Activated gamma-delta T cell (primary cell): ENCODE results near the gene DPYSL4.

ENCODE experiments used
- DNase-seq: peaks from one replicate; lab custom pipeline; 2025; lab: John Stamatoyannopoulos, UW

Gene DPYSL4

DNA sequence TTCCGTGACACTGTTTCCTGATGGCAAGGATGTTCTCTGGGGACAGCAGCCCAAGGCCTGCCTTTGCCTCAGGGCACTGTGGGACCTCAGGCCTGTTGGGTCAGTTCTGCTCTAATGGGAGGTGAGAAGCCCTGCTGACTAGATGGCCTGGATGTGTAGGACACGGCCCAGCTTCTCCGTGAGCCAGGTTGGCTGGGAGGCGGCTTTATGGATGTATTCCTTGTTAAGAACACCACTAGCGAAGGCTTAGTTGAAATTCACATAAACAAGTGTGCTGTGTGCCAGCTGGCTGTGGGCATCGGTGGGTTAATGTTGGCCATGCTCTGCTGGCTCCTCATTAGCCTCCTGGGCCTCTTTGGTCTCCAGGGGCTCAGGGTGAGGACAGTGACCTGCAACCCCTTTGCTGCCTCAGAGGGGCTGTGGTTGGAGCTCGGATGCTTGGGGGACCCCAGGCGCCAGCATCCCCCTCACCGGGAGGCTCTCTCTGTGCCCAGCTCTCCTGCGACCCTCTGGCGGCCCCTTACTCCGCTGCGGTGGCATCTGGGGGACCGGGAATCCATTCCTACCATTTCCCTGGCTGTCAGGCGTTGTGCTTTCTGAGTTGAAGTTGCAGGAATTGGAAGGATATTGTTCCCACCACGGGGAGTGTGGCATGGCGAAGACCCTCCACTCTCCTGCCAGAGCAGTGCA, 22.8 kb upstream of the DPYSL4 start:
- DNase-seq: no peak

DNA sequence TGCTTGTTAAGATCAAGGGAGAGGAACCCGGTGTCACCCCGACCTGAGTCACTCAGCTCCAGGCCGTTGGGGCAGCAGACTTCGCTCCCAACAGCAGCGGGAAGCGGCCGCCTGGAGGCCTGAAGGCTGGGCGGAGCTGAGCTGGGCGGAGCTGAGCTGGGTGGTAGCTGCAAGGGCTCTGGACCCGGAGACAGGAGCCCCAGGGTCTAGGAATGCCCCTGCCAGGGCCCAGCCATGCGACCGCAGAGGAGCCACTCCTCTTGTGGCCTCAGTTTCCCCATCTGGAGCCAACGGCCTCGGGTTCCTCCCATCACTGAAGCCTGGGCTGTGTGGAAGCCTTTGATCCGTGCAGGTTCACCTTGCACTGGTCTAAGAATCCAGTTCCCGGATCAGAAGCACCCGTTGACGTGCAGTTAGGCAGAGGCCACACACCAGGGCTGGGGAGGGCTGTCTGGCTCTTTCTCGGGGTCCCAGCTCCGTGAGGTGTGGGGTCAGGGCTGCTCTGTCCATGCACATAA, 21.9 kb upstream of the DPYSL4 start:
- DNase-seq: no peak

DNA sequence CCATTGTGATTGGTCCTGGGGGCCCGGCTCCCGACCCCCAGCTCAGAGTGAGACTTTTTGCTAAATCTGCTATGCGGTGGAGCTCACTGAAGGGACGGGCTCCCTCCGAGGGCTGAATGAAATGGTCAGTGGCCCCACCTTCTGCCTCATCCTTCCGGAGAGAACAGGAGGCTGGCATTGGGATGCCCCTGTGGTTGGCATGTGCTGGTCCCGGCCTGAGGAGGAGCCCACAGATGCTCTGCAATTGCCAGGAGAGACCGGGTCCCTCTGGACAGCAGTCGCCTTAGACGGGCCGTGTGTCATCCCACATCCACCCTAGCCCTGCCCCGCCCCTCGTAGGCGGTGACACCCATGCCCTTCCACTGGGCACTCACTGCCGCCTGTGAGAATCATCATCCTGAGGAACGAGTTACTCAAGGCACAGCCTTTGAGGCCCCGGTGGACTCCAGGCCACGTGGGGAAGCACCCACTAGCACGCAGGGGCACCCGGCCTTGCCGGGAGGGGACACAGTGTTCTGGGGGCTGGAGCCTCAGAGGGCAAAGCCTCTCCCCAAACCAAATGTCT, 21.2 kb upstream of the DPYSL4 start:
- no peak for DNase-seq

DNA sequence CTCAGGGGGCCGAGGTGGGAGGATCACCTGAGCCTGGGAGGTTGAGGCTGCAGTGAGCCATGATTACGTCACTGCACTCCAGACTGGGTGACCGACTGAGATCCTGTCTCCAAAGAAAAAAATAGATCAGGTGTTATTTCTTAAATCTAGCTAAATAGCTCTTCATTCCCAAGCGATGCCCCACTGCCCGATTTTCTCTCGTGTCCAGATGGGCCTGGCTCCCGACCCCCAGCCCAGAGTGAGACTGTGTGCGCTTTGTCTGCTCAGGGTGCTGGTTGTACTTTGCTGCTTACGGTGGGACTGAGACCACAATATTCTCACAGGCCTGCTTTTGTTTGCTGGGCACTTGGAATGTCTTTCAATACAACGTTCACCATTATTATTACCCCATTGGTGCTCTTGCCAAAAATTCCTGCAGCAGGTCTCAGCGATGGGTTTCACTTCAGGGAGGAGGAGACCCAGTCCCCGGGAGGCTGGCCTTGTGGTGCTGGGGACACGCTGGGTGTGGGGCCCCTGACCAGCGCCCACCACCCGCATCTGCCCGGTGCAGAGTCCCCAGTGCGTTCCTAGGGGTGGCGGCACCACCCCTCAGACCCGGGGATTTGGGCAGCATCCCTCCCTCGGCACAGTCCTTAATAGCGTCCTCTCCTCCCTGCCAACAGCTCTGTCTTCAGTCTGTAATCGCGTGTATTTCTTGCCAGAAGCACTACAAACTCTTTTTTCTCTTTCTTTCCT, 20.4 kb upstream of the DPYSL4 start:
- no peak for DNase-seq

DNA sequence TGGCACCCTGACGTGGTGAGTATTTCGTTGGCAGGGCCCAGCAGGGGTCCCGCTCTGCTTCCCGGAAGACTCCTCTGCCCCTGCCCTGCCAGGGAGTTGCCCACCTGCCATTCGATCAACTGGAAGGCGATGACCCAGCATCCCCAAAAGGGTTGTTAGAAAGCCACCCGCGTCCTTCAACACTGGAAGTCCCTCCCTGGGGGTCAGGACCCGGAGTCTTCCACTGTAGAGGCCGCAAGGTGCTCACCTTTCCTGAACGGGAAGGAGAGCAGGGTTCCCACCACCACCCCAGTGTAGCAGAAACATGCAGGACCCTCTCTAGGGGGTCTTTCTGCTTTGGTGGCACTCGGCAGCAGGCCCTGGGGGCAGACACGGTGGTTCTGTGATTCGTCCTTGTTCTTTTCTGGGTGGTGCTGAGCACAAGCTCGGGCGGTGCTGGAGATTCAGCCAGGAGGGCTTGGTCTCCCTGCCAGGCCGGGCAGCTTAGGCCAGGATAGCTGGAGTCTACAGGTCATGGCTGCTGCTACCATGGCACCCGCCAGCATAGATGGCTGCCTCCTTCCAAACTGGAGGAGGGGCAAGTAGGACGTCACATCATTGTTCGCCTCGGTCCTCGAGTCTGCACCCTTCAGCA, 19.6 kb upstream of the DPYSL4 start:
- DNase-seq: no peak

DNA sequence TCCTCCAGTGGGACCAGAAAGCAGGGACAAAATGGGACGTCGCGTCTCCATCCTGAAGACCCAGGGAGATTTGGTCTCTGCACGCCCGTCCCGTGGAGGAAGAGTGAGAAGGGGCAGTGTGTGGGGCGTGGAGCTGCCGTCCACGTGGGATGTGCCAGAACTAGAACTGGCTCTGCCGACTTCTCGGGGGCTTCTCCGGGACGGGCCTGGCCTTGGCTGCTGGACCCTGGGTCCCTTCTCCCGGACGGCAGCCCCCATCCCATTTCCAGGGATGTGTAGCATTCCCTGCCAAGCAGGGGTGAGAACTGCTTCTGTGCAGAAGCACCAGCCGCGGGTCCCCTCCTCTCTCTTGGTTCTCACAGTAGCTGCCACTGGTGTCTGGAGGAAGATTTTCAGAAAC, 18.8 kb upstream of the DPYSL4 start:
- no peak for DNase-seq

DNA sequence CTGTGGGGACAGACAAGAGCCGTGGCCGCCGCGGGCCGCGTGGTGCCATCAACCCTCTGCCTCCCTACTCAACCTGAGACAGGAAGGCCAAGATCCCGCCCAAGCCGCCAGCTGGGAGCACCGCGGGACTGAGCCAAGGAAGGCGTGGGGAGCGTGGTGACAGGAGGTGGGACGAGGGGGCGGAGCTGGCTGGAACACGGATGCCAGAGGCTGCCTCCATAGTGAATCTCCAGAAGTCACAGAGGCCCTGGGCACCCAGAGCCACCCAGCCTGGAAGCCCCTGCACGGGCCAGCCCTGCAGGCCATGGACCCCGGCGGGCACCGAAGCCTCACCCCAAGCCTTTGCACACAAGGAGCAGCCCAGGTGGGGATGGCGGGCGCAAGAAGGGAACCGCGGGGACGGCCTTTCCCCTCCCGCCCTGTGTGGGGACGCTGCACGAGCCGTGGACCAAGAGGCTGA, 18.1 kb upstream of the DPYSL4 start:
- no peak for DNase-seq

DNA sequence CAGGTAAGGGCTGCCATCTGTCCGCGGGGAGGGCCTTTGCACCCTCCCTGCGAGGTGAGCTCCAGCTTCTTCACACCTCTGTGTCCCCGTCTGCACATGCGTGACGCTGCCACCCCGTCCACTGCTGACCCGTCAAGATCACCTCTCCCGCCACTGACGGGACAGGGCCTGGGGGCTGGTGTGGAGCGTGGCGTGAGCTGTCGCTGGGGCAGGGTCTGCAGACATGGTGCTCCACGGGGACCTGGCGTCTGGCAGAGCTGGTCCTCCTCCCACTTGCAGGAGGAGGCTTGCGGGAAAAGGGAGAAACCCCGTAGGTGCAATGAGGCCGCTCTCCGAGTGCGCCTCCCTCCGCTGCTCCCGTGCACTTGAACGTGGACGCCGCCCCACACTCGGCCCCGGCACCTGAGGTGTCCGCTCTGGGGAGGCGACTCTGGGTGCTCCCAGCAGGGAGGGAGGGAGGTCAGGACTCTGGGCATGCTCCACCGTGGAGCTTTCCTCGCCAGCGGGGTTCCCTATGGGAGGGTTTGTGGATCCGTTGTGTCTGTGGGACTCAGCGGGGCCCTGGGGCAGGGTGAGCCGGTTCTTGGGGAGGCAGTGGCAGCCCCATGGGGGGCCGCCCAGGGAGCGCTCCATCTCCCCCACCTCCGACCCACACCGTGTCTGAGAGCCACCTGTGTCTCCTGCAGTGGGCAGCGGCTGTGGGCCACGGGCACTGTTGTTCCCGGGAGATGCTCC, 17.6 kb upstream of the DPYSL4 start:
- no peak for DNase-seq

DNA sequence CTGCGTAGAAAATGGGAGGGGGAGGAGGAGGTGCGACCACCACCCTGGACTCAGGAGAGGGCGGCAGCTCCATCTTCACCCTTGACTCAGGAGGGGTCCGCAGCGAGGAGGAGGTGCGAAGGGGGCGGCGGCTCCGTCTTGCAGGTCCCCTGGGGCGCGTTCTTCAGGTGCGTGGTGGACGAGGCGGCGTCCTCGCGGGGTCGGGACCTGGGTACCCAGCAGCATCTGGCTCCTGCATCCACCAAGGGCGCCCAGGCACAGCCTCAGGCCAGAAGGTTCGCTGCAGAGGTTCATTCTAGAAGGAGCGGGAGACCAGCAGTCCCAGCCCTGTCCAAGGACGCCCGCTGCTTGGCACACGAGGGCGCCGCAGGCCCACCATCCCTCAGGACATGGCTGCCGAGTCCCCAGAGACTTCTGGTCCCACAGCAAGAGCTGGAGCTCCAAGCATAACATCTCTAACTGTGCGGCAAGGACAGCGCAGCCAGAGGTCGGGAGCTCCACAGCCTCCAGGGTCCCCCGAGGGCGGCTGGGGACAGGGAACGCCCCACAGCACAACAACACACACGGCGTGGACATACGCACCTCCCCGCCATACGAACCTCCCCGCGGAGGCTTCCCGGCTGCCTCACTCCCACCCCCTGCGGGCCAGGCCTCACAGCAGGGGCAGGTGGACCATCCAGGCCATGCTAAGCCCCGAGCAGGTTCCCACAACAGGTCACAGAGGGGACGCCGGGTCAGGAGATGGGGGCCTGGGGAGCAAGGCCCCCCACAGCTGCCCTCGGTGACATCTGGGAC, 16.8 kb upstream of the DPYSL4 start:
- no peak for DNase-seq

DNA sequence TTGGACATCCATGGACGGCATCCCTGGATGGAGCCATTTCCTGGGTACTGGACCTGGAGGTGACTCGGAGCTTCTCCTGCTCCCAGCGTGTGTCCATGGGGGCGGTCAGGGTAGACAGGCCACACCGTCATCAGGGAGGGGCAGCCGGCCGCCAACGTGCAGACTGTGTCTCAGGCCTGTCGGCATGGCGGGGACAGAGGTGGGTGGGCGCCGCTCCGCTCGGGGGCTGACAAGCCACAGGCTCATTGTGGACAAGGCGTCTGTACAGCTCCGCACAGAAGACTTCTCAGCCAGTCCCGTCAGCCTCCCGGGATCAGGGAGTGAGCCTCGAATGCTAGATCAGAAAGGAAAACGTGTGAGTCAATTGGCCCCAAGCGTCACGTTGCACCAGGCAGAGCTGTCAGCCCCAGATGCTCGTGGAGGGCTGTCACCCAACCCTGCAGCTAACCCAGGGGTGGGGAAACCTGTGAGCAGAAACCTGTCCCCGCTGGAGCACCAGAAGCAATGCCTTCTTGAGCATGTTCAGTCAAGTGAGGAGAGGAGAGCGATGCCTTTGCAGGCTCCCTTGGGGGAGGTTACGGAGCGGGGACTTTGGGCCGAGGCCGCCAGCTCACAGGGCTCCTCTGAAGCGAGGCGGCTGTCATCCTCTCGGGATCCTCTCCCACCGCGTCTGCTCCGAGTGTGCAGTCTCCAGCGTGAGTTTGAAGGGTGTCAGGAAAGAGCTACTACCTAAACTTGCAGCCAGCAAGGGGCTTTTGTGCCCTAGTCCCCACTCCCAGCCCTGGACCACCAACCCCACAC, 16.0 kb upstream of the DPYSL4 start:
- no peak for DNase-seq

DNA sequence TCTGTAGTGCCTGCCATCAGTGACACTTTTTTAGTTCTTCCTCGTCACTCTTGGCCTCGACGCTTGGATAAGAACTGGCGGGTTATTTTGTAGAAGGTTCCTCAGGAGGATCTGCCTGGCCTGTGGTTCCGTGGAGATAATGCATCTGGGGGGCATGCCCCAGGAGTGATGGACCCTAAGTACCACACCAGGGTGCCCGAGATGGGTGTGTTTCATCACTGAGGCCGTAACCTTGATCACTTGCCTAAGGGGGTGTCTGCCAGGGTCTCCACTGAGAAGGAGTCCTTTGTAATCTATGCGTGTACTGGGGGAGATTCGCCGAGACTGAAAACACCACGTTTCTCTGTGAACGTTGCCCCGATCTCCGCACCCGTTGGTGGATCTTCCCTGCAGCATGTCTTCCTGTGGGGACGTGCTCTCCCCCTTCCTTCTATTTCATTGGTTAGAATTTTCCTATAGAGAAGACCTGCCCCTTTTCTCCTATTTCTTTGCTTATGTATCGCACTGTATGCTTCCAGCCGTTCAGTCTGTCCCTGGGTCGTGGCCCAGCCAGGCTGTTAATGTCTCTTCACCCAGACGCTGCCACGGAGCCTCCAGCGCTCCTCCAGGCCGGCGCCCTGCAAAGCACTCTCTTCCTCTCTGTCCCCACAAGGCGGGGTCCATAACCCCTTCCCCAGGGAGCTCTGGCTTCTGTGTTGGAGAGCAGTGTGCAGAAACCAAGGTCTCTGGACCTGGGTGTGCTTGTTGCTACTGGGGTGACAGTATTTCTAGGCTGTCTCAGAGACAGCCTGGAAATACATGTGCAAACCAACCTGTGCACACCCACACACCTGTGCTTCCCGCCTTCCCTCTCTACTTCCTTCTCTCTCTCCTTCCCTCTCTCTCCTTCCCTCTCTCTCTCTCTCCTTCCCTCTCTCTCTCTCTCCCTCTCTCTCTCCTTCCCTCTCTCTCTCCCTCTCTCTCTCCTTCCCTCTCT, 14.4 kb upstream of the DPYSL4 start:
- DNase-seq: no peak

DNA sequence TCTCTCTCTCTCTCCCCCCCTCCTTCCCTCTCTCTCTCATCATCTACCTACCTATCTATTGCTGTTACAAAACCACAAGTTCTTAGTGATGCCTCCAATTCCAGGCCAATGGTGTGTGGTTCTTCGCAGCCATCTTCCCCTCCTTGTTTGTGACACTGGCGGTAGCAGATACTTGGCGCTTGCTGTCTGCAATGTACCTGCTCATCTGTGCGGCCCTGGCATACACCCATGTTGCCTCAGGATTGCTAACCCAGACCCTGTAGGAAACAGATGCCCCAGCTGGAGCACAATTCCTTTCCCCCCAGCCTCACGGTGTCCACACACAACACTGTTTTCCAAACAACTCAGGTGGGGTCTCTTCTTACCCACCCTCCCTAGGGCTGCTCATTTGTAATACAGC, 13.6 kb upstream of the DPYSL4 start:
- no peak for DNase-seq

DNA sequence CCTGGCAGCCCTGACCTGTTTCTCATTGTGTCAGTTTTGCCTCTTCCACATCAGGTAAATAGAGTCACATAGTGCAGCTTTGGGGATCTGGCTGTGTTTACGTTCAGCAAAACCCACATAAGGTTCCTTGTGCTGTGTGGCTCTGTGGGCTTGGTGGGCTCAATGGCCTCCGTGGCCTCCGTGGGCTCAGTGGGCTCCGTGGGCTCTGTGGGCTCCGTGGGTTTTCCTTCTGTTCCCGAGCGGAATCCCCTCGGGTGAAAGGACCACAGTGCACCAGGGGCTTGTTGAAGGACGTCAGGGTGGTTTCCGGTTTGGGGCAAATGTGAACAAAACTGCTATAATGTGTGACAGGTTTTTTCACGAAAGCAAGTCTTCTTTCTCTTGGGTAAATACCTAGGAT, 12.5 kb upstream of the DPYSL4 start:
- no peak for DNase-seq

DNA sequence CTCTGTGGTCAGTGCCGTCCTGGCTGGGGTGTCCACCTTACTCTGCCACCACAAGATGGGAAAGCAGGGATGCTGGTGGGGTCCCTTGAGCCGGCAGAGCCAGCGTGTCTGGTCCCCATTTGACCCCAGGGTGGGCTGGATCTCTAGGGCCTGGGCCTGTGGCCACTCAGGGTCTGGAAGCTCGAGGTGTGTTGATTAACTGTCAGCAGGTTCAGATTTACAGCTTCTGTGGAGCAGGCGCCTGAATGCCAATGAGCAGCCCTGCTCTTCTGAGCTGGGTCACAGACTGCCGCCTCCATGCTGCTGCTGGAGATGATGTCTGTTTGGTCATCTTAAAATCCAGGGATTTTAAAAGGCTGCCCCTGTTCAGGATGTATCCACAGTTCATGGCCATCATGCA, 11.3 kb upstream of the DPYSL4 start:
- DNase-seq: no peak

DNA sequence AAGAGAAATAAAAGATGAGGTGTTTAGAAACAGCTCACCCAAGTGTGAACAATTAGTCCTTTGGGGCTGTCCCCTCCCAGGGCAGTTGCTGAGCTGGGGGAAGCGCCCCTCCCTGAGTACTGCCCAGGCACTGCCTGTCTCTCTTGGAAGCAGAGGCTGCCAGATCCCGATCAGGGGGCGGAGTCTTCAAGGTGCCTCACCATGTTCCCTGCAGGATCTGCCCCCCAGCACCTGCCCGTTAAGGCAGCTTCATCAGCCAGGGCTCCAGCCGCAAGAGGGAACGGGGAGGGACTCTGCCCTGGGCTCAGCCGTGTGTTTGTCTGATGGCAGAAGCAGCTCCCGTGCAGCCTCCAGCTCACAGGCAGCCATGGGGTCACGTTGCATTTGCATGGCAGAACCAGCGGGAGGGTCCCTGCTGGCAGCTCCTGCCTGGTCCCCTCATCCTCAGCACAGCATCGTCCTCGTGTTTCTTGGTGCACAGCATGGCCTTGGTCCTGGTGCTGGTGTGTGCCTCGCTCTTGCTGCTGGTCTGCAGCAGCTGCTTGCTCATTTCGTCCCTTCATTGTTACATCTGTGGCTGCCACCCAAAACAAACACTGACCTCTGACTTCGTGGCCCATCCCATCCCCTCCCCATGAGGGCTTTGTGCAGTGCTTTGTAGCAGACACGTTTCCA, 10.7 kb upstream of the DPYSL4 start:
- DNase-seq: no peak

DNA sequence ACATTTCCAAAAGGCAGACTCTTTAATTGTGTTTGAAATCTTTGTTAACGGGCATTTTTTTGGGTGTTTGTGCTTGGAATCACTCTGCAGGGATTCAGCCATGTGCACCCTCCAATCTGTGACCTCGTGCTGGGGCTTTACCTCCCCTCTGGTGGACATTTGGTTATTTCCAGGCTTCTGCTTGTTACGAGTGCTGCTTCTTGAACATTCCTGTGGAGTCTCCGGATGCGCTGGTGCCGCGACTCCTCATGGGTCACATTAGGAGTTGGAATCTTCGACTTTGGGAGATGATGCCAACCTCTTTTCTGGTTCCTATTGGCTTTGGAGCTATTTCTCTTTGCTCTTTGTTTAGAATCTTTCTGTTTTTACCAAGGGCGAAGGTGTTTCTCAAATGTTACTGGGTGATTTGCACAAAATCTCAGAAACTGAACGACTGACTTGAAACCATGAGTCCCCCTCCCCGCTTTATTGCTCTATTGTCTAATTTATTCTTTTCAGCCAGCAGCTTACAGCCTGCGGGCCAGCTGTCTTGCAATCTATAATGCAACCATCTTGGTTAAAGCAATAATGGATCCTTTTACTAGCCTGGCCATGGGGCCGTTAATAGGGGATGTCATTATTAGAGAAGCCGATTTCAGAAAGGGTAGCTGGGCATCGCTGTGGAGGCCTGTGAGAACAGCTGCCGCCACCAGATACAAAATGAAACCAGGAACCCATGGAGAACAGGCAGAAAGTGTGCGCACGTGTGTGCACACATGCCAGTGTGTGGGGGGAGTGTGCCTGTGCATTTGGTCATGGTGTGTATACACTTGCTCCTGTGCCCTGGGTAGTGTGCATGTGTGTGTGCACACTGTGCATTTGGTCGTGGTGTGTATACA, 9.9 kb upstream of the DPYSL4 start:
- no peak for DNase-seq

DNA sequence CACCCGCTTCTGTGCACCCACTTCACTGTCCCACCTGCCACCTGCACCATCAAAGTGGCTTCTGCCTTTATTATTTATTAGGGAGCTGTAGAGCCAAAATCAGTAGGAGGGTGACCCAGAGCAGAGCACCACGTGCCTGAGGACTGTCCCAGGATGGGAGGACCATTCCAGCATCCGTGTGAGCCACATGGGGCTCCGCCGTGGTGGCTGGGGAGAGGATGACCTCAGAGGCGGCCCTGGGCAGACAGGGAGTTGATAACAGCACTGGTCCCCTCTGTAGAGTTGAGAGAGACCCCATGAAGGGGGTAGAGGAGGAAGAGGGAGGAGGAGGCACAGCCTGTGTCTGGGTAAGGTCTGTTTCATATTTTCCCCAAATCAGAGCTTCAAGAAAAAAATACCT, 8.7 kb upstream of the DPYSL4 start:
- DNase-seq: no peak
